ENCODE results near the gene PDE6D. TPM values are rescaled to one million over a fixed set of nuclear protein-coding genes. Genes with fewer than 3 reads are reported as not detected.
A peak's percentile ranks its signal among the peaks of the same experiment; 100 is the strongest.

Gene PDE6D
- total RNA-seq, 2 donors from 2014 or later = 20.0 to 21.4 TPM

DNA sequence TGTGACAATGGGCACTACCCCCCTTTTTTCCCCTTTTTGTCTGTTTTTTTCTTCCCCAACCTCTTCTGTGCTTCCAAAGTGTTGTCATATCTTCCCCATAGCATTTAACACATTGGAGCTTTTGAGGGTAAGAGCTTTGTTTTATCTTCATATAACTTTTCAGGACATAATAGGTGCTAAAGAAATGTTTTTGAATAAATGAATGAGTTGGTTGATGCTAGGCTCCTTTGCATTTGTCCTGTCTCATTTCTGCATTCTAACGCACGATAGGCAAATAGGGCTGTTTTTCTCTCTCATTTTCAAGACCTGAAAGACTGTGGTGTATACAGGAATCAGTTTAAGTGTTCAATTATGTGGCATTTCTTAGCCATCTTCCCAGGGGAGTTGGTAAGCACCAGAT is 4.3 kb upstream of the PDE6D start:
- DNase-seq = no peak
- no peaks in the 10 kb centered on the region for H3K9me3 ChIP-seq
- intact Hi-C loops (cut with DNase I) = loop anchor here (10.0 kb wide), 1 partner anchor 181 kb away; no protein-coding TSS in a partner anchor
- H3K27ac ChIP-seq = no peak overlapping the region
- H3K9ac ChIP-seq (ENCODE audit: low read depth in 2 of 2, low read length in 2 of 2) = no peak overlapping the region
- H3K4me3 ChIP-seq = no peak overlapping the region
- H3K4me1 ChIP-seq = peaks cover 10% of the 10 kb centered on the region
- TF ChIP-seq CTCF (IDR thresholded peaks at IDR 0.05) = no peak
- H3K27me3 ChIP-seq = no peaks in the 10 kb centered on the region
- no peaks in the 10 kb centered on the region for H3K36me3 ChIP-seq

DNA sequence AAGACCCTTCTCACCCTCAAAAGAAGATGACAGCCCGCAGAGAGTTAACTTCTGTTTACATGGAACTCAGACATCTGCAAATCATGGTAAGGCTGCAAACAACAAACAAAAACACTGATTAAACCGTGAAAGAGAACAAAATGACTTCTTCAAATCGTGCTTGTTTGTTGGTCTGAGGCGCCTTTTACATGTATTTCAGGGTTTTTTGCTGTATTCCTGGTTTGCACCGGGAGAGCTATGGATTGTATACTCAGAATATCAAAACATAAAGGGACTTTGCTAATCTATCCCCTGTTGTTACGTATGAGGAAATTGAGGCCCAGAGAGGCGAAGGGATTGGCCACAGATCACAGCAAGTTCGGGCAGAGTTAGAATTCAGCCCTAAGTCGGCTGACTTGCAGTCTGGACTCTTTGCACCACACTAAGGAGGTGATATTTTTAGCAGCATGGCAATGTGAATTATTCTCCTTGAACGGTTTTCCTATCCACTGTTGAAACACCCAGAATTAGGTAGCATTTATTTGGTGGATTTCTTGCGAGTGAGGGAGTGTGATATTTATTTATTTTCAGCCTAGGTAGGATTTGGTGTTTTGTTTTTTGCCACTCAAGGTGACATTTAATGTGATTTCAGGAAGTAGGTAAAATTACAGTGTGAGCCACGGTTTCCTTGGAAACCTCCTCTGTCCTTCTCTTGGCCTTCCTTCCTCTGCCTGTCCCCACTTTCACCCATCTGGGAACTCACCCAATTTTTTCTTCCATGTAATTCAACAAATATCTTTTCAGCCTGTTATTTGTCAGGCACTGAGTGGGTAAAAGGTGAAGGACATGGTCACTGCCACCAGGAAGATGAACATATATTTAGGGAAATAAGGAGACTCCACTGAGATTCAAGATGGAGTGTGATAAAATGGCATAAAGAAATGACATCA is 980 bp upstream of the PDE6D start:
- Histone ChIP-seq H3K36me3 (no peaks in the 10 kb centered on the region), H3K9me3 (no peaks in the 10 kb centered on the region), H3K27me3 (no peaks in the 10 kb centered on the region), H3K27ac (peak overlapping the region; percentile 84), H3K9ac (ENCODE audit: low read depth in 2 of 2, low read length in 2 of 2) (peak overlapping the region; percentile 89 to 95), H3K4me3 (peak overlapping the region; percentile 91), H3K4me1 (peaks cover 10% of the 10 kb centered on the region)
- no peak for TF ChIP-seq CTCF (IDR thresholded peaks at IDR 0.05)
- intact Hi-C loops (cut with DNase I) = loop anchor here (10.0 kb wide), 1 partner anchor 177 kb away; no protein-coding TSS in a partner anchor
- peak; percentile 65 for DNase-seq

- peak overlapping the region; percentile 84 for H3K27ac ChIP-seq
- H3K4me1 ChIP-seq = peaks cover 5% of the 10 kb centered on the region
- DNase-seq = peak; percentile 27
- intact Hi-C loops (cut with DNase I) = loop anchor here (10.0 kb wide), 1 partner anchor 176 kb away; no protein-coding TSS in a partner anchor
- no peaks in the 10 kb centered on the region for H3K27me3 ChIP-seq
- no peaks in the 10 kb centered on the region for H3K9me3 ChIP-seq
- no peak for TF ChIP-seq CTCF (IDR thresholded peaks at IDR 0.05)
- peak overlapping the region; percentile 91 for H3K4me3 ChIP-seq
- H3K9ac ChIP-seq (ENCODE audit: low read depth in 2 of 2, low read length in 2 of 2) = peak overlapping the region; percentile 89 to 95
- H3K36me3 ChIP-seq = no peaks in the 10 kb centered on the region
Observed at GRCh38 chr2:231780123-231780908, 766 bp downstream of the PDE6D start.

- H3K9ac ChIP-seq (ENCODE audit: low read depth in 2 of 2, low read length in 2 of 2) = no peak overlapping the region
- no peaks in the 10 kb centered on the region for H3K27me3 ChIP-seq
- no peak for DNase-seq
- H3K4me1 ChIP-seq = no peaks in the 10 kb centered on the region
- intact Hi-C loops (cut with DNase I) = no loop called here
- H3K27ac ChIP-seq = no peak overlapping the region
- TF ChIP-seq CTCF (IDR thresholded peaks at IDR 0.05) = no peak
- H3K36me3 ChIP-seq = no peaks in the 10 kb centered on the region
- no peak overlapping the region for H3K4me3 ChIP-seq
- H3K9me3 ChIP-seq = no peaks in the 10 kb centered on the region
Observed at GRCh38 chr2:231769170-231770136, 11.6 kb downstream of the PDE6D start.
